Dedifferentiated amniotic fluid mesenchymal stem cell (primary cell): Measurements from ENCODE around the gene CEMIP2.
A peak's percentile ranks its signal among the peaks of the same experiment; 100 is the strongest.
"Not testable (repeated sequence)": the region's sequence is repeated elsewhere in the genome, so short reads cannot be mapped to it uniquely, and the experiment has no call there.

ENCODE experiments used
- DNase-seq: peaks from one replicate; pipeline ENCODE4 v3.0.0-alpha.2; 2016; ENCODE audit errors: extremely low spot score

CEMIP2 gene

GRCh38 chr9:71716138-71716909 lies 52.0 kb downstream of the CEMIP2 start:
- peak; percentile 30 for DNase-seq

GRCh38 chr9:71710856-71711255 lies 57.5 kb downstream of the CEMIP2 start:
- DNase-seq: no peak

DNA sequence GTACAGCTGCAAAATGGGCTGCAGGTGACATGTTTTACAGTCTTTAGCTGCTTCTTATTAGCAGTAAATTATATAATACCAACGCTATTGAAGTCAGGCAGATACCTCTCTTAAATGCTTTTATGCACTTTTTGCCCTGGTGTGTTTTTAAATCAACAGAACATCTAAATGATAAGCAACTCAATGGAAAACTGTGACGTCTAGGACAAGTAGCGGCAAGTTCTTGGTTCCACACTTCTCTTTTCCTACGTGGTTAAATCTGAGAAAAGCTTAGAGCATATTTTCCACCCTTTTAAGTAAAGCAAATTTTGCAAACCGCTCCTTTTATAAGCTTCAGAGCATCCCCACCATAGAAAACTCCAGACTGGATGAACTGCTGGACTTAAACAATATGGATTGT lies 58.1 kb downstream of the CEMIP2 start:
- DNase-seq: no peak

- no peak for DNase-seq
Observed at GRCh38 chr9:71709384-71709783, 58.9 kb downstream of the CEMIP2 start.

DNA sequence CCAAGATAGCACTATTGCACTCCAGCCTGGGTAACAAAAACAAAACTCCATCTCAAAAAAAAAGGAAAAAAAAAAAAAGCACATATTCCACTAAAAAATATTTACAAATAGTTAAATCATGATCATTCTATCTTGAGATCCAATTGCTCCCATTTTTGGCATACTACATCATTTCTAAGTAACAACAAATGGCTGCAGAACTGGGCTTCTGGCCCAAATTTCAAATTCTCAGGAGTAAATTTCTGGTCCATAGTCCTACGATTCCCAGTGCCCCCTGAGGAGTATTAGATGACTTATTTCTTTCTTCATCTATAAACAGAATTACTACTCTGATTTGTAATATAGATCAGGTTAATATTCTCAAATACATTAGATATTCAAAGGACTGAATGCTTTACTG lies 62.1 kb downstream of the CEMIP2 start:
- no peak for DNase-seq

GRCh38 chr9:71704796-71705195 lies 63.5 kb downstream of the CEMIP2 start:
- DNase-seq: no peak

DNA sequence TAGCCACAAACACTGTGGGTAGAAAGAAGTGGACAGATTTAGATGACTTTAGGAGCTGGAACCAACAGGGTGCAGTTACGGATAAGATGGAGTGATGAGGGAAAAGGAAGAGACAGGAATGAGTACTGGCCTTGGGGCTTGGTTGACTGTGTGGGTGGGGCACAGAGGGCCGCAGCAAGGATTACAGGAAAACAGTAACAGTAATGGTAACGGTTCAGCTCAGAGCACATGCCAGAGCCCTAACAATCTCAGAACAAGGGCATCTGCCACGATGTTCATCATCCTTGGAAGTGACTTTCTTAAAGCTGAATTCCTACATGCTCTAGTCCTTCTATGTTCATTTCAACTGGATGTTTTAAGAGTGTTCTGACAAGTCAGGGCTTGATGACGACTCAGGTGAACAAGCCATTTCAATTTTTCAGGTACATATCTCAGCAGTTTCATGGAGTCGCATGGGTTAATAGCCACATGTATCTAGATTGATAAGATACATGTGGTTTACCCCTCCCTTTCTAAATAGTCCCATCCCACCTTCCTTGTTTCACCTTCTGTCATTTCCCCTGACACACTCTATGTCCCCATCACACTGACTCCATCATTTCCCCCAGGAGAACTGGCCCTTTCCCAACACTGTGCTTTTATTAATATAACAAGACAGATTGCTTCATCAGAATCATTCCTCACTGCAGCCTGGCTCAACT lies 65.0 kb downstream of the CEMIP2 start:
- no peak for DNase-seq

GRCh38 chr9:71697882-71698281 lies 70.4 kb downstream of the CEMIP2 start:
- no peak for DNase-seq

GRCh38 chr9:71694332-71694731 lies 74.0 kb downstream of the CEMIP2 start:
- no peak for DNase-seq

DNA sequence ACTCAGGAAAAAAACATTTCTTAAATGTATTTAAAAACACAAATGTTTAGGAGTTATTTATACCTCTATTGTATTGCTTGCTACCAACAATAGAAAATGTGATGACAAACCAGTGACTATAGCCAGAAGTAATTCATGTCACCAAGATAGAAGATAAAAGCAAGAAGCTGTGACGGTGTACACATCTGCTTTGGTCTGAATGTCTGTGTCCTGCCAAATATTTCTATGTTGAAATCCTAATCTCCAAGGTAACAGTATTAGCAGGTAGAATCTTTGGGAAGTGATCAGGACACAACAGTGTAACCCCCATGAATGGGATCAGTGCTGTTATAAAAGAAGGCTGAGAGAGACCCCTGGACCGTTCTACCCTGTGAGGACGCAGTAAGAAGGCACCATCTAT lies 74.7 kb downstream of the CEMIP2 start:
- no peak for DNase-seq

- no peak for DNase-seq
Observed at GRCh38 chr9:71692337-71692736, 76.0 kb downstream of the CEMIP2 start.

DNA sequence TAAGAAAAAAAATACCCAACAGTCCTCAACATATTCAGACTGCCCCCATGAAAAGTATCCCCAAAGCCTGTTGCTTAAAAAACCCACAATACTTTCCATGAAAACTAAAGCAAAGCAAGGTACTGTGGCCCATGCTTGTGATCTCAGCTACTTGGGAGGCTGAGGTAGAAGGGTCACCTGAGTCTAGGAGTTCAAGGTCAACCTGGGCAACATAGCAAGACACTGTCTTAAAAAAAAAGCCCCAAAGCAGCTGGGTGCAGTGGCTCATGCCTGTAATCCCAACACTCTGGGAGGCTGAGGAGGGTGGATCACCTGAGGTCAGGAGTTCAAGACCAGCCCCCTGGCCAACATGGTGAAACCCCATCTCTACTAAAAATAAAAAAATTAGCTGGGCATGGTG lies 76.7 kb downstream of the CEMIP2 start:
- DNase-seq: not testable (repeated sequence)

DNA sequence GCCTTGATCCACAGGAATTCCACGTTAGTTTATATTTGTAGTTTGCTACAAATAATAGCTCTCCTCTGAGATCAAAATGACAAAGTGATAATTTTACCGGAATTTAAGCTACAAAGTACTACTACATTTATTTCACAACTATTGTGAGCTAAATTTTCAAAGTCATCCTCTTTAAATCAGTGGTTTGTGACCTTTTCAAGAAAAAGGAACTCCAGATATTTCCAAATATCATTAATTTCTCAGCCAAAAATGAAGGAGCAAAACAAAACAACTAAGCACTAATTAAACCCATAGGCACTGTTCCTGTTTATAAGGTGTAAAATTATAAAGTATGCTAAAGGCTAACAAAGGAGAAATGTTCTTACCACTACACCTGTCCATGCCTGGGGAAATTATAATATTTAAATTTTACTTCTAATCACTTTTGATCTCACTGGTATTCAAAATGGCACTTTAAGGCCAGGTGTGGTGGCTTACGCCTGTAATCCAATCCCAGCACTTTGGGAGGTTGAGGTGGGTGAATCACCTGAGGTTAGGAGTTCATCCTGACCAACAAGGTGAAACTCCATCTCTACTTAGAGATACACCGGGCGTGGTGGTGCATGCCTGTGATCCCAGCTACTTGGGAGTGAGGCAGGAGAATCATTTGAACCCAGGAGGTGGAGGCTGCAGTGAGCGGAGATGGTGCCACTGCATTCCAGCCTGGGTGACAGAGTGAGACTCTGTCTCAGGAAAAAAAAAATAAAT lies 77.5 kb downstream of the CEMIP2 start:
- no peak for DNase-seq

- DNase-seq: no peak
Observed at GRCh38 chr9:71690063-71690688, 78.1 kb downstream of the CEMIP2 start.

DNA sequence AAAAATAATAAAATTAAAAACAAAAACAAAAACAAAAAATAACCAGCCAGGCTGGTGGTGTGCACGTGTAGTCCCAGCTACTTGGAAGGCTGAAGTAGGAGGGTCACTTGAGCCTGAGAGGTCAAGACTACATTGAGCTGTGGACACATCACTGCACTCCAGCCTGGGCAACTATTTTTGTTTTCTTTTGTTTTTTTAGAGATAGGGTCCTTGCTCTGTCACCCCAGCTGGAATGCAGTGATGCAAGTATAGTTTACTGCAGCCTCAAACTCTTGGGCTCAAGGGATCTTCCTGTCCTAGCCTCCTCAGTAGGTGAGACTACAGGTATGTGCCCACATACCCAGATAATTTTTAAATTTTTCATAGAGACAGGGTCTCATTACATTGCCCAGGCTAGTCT lies 80.6 kb downstream of the CEMIP2 start:
- no peak for DNase-seq

- no peak for DNase-seq
Observed at GRCh38 chr9:71685988-71686387, 82.3 kb downstream of the CEMIP2 start.

- no peak for DNase-seq
Observed at GRCh38 chr9:71685394-71685793, 82.9 kb downstream of the CEMIP2 start.

DNA sequence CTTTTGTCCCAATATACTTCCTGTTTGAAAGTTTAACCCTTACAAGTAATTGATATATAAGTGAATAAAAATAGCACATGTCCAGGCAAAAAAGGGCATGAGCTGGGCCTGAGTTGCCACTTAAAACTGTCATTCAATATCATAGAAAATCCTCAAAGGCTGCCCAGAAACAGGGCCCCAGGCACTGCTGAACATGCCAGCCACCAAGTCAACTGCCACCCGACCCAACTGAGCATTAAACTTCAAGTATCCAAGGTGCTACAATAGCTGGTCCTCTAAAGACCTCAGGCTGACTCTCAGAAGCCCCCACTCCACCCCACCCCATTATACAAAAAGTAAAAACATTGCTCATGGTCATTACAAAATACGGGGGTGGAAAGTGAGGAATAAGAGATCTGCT lies 83.7 kb downstream of the CEMIP2 start:
- no peak for DNase-seq

DNA sequence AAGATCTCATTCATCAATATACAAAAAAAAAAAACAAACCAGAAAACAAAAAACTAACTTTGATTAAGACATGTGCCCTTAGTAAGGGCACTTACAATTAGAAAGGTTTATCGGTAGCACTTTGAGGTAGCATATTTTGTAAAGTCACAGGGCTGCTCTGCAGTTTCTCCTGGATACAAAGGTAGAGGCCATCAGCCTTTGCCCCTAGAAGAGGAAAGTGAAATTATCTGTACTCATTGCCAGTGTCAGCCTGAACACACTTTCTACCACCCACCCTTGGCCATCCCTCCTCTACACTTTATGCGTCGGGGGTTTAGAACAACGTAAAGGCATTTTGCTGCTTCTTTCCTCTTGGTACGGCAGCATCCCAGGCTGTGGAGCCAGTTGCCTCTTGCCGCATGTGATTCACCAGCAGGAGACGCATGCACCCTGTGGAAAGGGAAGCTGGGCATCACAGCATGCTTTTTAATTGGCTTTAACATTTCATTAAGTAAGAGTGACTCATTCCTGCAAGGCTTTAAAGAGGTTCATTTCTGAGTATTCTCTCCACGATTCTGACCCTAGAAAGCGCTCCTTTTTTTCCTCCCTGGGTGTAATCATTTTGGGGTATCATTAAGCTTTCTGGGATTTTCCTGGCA lies 84.6 kb downstream of the CEMIP2 start:
- peak; percentile 24 for DNase-seq

- DNase-seq: peak; percentile 74
Observed at GRCh38 chr9:71681708-71682272, 86.5 kb downstream of the CEMIP2 start.

DNA sequence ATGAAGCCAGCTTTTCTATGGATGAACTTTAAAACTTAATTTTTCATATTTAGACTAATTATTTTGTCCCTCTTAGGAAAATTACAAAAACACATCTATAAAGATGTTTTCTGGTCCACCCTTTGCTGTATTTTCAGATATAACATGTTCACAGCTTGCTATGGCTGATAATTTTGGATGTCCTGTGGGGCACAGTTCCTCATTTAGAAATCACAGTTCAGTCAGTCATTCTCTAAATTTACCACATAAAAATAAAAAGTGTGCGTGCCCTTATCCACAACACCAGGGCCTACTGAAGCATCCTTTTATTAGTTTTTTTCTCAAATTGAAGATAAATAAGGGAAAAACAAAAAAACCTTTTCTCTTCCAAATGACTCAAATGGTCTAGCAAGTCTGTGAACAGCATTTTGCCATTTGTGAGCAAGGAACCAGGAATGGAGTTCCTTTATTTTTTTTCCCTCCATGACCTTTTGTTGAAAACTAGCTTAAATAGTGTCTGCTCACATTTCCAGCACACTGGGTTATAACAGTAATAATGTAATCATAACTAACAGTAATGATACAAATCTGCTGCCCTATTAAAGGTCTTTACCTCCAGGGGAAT lies 87.1 kb downstream of the CEMIP2 start:
- no peak for DNase-seq
